ENCODE measurements around the gene UBE2I. TPM values are rescaled to one million over a fixed set of nuclear protein-coding genes. Genes with fewer than 3 reads are reported as not detected.

Gene UBE2I
- total RNA-seq, 3 donors from 2014 or later: 52.5 to 67.8 (median 62.2) TPM

GRCh38 chr16:1315081-1316032, 5.9 kb downstream of the UBE2I start:
- H3K27me3 ChIP-seq: no peaks in the 10 kb centered on the region
- H3K36me3 ChIP-seq: peaks cover 7% of the 10 kb centered on the region
- H3K4me3 ChIP-seq: no peak overlapping the region
- intact Hi-C loops (cut with DNase I; ENCODE audit: low total_unique reads): loop anchor here (10.0 kb wide), 1 partner anchor 99 kb away; the partner anchor contains the start of gene UNKL
- DNase-seq (ENCODE audit: low spot score in 2 of 2): no peak
- peaks cover 18% of the 10 kb centered on the region in 2 donors for H3K4me1 ChIP-seq
- H3K27ac ChIP-seq: no peak overlapping the region
- TF ChIP-seq, protein P1, sequence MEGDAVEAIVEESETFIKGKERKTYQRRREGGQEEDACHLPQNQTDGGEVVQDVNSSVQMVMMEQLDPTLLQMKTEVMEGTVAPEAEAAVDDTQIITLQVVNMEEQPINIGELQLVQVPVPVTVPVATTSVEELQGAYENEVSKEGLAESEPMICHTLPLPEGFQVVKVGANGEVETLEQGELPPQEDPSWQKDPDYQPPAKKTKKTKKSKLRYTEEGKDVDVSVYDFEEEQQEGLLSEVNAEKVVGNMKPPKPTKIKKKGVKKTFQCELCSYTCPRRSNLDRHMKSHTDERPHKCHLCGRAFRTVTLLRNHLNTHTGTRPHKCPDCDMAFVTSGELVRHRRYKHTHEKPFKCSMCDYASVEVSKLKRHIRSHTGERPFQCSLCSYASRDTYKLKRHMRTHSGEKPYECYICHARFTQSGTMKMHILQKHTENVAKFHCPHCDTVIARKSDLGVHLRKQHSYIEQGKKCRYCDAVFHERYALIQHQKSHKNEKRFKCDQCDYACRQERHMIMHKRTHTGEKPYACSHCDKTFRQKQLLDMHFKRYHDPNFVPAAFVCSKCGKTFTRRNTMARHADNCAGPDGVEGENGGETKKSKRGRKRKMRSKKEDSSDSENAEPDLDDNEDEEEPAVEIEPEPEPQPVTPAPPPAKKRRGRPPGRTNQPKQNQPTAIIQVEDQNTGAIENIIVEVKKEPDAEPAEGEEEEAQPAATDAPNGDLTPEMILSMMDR (IDR thresholded peaks at IDR 0.05): no peak
- TF ChIP-seq POLR2AphosphoS5 (IDR thresholded peaks at IDR 0.05) (no peak), POLR2A (IDR thresholded peaks at IDR 0.05) (no peak)
- H3K9me3 ChIP-seq: no peaks in the 10 kb centered on the region

DNA sequence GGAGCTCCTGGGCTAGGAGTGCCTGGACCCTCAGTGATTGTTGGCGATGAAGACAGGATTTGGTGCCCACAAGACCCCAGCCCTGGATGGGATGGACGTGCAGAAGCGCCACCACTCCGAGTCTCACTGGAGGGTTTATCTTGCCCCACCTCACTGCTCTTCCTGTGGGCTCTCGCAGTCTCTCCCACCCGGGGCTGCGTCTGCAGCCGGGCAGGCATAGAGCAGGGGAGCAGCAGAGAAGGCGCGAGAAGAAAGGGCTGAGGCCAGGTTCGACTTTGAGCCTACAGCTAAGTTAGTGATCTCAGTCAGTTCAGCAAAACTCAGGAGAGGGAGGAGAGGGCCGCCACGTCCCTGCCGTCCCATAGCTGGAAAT, 6.6 kb downstream of the UBE2I start:
- Histone ChIP-seq H3K27me3 (no peaks in the 10 kb centered on the region), H3K36me3 (peaks cover 13% of the 10 kb centered on the region), H3K4me1 (peaks cover 18% of the 10 kb centered on the region in 2 donors), H3K9me3 (no peaks in the 10 kb centered on the region), H3K4me3 (no peak overlapping the region), H3K27ac (no peak overlapping the region)
- intact Hi-C loops (cut with DNase I; ENCODE audit: low total_unique reads): loop anchor here (10.0 kb wide), 1 partner anchor 99 kb away; the partner anchor contains the start of gene UNKL
- DNase-seq (ENCODE audit: low spot score in 2 of 2): no peak
- TF ChIP-seq POLR2AphosphoS5 (IDR thresholded peaks at IDR 0.05) (no peak), POLR2A (IDR thresholded peaks at IDR 0.05) (no peak)
- TF ChIP-seq, protein P1 (IDR thresholded peaks at IDR 0.05): no peak

DNA sequence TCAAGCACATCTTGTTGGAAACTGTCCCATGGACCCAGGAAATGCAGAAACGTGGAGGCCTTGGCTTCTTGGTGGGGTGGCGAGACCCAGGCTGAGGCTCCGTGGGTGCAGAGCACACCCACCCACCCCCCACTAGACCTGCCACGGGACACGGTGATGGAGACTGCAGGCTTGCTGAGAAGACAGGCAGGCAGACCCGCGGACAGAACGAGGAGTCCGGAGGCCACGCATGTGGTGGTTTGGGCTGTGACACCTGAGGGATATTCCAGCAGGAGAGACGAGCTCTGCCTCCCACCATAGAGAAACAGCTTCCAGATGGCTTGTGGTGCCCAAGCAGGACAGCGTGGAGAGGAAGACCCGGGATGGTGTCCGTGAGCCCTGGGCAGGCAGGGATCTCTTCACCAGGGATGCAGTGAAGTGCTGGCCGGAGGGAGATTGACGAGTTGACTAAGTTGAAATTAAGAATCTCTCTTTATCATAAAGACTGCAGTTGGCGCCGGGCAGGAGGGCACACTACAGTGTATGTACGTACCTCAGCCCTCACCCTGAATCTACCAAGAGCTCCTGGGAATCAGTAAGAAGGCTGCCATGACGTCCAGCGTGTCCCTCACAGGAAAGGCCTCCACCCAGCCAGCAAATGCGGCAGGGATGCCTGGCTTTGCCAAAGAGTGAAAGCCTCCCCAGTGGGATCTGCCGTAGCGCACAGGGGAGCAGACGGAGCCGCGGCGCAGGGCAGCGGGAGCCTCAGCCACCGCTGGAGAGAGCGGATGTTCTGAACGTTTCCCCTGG, 8.2 kb downstream of the UBE2I start:
- DNase-seq (ENCODE audit: low spot score in 2 of 2): no peak
- H3K4me1 ChIP-seq: peaks cover 3 to 4% of the 10 kb centered on the region in 2 donors
- TF ChIP-seq POLR2A (IDR thresholded peaks at IDR 0.05) (no peak), POLR2AphosphoS5 (IDR thresholded peaks at IDR 0.05) (no peak)
- TF ChIP-seq, protein P1 (IDR thresholded peaks at IDR 0.05): no peak

DNA sequence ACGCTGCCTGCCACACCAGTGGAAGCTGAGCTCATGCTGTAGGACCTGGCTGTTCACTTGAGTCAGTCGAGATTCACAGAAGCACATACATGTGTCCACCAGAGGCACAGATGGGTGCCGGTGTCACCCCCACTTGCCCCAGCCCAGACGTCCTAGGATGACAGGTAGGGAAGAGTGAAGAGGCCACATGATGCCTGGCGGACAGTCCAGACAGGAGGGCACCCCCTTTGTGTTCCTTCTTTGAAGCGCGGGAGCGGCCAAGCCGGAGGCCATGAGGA, 8.8 kb downstream of the UBE2I start:
- Histone ChIP-seq H3K27ac (no peak overlapping the region), H3K4me1 (peaks cover 0 to 1% of the 10 kb centered on the region in 2 donors), H3K4me3 (no peak overlapping the region), H3K36me3 (peaks cover 13% of the 10 kb centered on the region), H3K9me3 (no peaks in the 10 kb centered on the region), H3K27me3 (no peaks in the 10 kb centered on the region)
- no peak for TF ChIP-seq POLR2A (IDR thresholded peaks at IDR 0.05)
- TF ChIP-seq, protein P1 (IDR thresholded peaks at IDR 0.05): no peak
- TF ChIP-seq POLR2AphosphoS5 (IDR thresholded peaks at IDR 0.05): no peak
- intact Hi-C loops (cut with DNase I; ENCODE audit: low total_unique reads): loop anchor here (10.0 kb wide), 1 partner anchor 97 kb away; the partner anchor contains the start of gene UNKL
- DNase-seq (ENCODE audit: low spot score in 2 of 2): no peak

More for the DNA sequence above, 8.2 kb downstream of the UBE2I start:
- no peak overlapping the region for H3K4me3 ChIP-seq
- no peaks in the 10 kb centered on the region for H3K27me3 ChIP-seq
- no peaks in the 10 kb centered on the region for H3K9me3 ChIP-seq
- H3K36me3 ChIP-seq: peaks cover 13% of the 10 kb centered on the region
- intact Hi-C loops (cut with DNase I; ENCODE audit: low total_unique reads): loop anchor here (10.0 kb wide), 1 partner anchor 97 kb away; the partner anchor contains the start of gene UNKL
- H3K27ac ChIP-seq: no peak overlapping the region
